Measurements from ENCODE around the gene ACAD10.

- TF ChIP-seq BCL11A (tag by site-specific recombination; IDR thresholded peaks at IDR 0.05; ENCODE audit: low read depth) (no peak), CTCF (tag by site-specific recombination; IDR thresholded peaks at IDR 0.05) (no peak), PRDM10 (tag by site-specific recombination; IDR thresholded peaks at IDR 0.05) (no peak), HOXC10 (CRISPR knock-in tag; IDR thresholded peaks at IDR 0.05) (no peak), ZSCAN18 (tag by site-specific recombination; IDR thresholded peaks at IDR 0.05) (no peak), ZNF707 (tag by site-specific recombination; IDR thresholded peaks at IDR 0.05) (no peak), ZNF639 (tag by site-specific recombination; IDR thresholded peaks at IDR 0.05) (no peak)
Measured at GRCh38 chr12:111747333-111747732, 61.5 kb downstream of the ACAD10 start.

All from HEK293 (cell line).